Measurements from ENCODE around the gene USP35.
"Not testable (repeated sequence)": the region's sequence is repeated elsewhere in the genome, so short reads cannot be mapped to it uniquely, and the experiment has no call there.

Gene USP35

GRCh38 chr11:78216571-78217287, 28.0 kb downstream of the USP35 start:
- DNase-seq: no peak

DNA sequence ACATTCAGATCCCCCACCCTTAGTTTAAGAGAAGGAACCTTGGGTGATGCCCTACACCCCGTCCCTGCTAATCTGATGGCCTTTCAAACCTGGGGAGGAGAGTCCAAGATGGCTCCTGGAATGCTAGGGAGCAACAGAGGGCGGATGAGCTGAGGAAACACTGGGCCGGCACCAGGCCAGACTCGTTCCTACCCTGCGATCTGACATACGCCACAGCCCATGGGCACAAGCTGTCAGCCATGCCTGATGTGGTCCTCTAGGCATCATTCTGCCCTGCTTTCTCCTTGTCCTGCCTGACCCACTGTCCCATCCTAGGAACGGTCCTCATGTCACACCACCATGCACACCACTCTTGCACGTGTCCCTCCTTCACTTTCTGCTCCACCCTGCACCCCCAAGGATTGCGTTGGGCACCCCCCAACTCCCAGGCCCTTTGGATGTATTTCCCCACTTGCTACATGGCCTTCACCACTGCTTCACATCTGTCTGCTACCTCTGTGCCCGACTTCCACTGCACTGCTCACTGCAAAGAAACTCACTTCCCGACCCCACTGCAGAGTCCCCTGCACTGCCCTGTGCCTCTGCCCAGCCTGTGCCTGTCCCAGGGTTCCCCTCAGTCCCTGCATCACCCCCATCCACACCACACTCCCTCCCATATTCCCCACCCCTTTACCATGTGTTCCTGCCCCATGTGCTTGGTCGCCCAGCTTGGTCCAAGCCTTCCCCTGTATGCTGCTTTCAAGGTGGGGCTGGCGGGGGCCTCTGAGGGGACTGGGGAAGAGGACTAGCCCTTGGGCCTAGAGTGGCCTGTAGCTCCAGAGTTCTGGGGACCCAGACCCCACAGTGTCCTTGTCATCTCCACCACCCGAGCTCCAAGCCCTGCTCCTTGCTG, 29.2 kb downstream of the USP35 start:
- no peak for DNase-seq

DNA sequence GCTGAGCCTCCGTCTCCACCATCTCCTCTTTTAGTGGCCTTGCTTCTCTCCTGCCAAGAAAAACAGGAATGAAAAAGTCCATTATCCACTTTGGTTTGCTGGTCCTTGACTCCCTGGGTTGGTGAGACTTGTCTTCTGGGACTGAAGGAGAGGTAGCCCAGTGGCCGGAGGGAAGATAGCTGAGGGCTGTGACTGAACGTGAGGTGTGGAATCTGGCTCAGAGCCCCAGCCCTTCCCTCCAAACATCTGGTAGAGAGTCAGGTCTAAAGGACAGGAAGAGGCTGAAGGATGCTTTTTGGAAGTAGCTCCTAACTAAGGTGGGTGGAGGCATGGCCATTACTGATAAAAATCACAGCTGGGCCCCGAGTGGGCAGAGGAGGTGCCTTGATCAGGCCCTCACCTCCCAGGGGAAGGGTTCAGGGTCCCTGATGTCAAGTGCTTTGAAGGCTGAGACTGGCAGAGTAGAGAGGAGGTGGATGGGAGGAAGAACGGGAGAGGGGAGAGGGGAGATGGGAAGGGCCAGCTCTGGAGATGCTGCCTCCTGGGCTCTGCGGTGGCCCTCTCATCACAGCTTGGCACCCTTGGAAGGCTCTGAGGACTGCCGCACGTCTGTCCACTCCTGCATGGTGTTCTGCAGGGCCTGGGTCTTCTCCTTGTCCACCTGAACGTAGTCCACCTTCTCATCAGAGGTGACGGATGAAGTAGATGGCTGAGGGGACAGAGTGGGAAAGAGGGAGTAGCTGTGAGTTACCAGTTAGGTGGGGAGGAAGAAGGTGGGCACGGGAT, 30.2 kb downstream of the USP35 start:
- no peak for DNase-seq

GRCh38 chr11:78219493-78220217, 30.9 kb downstream of the USP35 start:
- no peak for DNase-seq

DNA sequence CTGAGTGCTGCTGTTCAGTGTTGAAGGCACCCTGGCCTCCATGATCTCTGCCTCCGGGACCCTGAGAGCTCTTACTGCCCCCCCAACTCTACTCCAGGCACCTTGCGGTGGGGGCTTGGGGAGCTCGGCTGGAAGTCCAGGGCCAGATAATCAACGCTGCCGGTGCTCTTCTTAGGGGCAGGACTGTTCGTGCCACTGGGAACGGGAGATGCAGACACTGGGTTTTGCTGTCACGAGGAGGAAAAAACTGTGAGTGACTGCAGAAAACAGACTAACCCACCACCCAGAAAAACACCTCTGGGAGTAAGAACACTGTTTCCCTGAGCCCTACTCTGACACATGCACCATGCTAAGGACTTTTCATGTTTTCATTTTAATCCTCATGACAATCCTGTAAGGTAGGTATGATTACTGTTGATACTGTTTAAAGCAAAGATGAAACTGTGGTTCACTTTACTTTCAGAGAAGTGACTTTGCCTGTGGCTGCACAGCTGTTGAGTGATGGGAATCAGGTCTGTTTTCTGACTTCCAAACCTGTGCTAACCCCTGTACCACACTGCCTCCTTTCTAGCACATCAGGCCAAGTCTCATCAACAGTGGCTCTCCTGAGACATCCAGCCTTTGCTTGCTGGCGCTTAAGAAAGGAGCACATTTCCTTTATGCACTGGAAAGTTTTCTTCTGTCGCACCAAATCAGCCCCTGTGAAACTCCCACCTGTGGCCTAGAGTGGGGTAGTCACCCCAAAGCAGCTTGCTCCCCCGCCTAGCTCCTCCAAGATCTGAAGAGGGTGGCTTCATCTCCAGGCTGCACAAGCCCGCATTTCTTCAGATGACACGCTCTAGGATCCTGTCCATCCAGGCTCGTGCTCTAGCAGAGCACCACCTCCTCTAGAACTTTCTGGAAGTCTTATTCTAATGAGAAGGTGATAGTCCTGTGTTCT, 31.8 kb downstream of the USP35 start:
- DNase-seq: no peak

- no peak for DNase-seq
Observed at GRCh38 chr11:78221396-78222315, 32.9 kb downstream of the USP35 start.

DNA sequence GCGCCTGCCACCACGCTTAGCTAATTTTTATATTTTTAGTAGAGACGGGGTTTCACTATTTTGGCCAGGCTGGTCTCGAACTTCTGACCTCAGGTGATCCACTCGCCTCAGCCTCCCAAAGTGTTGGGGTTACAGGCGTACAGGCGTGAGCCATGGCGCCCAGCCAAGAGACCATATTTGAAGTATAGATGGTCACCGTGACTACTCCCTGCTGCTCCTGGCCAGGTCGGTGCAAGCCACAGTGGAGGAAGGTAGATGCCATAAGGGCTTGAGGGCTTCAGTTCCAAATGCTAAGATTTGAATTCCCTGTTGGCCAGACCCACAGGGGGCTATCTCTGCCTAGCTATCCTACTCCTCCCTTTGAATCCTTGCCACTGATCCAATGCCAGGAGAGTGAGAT, 34.0 kb downstream of the USP35 start:
- DNase-seq: not testable (repeated sequence)

- no peak for DNase-seq
Observed at GRCh38 chr11:78223320-78223954, 34.7 kb downstream of the USP35 start.

DNA sequence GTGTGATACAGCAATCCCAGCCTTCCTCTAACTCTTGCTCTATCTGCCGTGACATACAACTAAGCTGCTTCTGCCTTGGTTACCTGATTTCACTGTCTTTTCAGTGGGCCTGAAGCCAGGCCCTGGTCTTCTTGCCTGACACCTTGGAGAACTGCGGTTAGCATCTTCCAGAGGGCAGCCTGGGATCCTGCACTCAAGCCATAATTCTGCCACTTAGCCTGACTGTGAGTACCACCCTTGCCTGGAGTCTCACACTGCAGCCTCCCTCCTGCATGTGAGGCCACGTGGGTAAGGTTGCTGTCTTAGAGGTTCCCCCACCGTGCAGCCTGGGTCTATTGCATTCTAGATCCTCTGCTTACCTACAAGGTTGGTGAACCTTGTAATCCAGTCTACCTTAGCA, 35.8 kb downstream of the USP35 start:
- no peak for DNase-seq

DNA sequence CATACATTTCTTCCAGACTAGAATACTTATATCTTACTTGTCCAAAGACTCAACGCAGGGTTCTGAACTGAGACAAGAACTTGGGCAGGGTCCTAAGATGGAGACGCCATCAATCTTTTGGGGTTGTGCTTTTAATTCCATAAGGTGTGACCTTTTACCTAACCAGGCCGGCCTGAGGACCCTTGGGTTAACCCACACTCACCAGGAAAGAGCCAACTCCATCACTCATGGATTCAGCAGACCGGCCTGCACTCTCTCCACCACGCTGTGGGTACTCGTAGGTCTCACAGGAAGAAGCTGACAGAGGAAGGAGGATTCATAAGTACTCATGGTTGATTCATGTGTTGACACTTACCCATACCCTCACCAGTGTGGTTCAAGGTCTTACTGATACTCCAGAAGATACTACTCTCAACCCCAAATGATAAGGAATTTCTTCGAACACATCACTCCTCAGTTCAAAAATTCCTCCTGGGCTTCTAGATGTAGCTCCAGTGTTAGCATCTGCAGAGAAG, 36.2 kb downstream of the USP35 start:
- no peak for DNase-seq

- no peak for DNase-seq
Observed at GRCh38 chr11:78226684-78227680, 38.3 kb downstream of the USP35 start.

GRCh38 chr11:78227921-78228320, 39.2 kb downstream of the USP35 start:
- no peak for DNase-seq

DNA sequence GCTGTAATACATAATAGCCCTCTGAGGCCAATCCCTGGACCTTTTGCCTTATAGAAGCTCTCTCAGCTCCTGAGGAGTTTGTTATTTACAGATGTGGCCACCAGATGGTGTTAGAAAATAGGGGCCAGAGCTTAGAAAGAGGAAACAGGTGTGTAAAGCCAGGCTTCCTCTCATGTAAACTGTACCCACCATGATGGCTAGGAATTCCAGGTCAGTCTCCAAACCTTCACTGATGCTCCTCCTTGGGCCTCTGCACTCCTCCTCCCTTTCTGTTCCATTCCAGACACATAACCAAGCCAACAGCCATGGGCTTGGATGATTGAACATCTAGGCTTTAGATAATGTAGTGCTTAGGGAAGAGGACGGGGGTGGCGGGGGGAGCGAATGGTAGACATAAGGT, 39.7 kb downstream of the USP35 start:
- DNase-seq: peak; percentile 74 to 76

DNA sequence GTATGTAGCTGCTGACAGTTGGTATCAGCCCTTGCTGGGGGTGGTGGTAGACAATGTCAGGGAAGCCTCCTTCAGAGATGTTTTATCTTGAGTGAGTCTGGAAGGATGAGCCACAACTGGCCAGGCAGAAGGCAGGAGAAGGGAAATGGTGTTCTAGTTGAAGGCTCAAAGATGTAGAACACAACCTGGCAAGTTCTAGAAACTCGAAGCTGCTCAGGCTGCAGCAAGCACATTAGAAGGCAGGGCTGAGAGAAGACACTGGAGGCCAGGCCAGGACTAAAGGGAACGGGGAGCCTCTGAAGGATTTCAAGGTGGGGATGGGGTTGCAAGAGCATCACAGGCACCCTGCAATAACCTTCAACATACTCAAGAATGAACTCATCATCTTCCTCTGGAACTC, 40.4 kb downstream of the USP35 start:
- no peak for DNase-seq

DNA sequence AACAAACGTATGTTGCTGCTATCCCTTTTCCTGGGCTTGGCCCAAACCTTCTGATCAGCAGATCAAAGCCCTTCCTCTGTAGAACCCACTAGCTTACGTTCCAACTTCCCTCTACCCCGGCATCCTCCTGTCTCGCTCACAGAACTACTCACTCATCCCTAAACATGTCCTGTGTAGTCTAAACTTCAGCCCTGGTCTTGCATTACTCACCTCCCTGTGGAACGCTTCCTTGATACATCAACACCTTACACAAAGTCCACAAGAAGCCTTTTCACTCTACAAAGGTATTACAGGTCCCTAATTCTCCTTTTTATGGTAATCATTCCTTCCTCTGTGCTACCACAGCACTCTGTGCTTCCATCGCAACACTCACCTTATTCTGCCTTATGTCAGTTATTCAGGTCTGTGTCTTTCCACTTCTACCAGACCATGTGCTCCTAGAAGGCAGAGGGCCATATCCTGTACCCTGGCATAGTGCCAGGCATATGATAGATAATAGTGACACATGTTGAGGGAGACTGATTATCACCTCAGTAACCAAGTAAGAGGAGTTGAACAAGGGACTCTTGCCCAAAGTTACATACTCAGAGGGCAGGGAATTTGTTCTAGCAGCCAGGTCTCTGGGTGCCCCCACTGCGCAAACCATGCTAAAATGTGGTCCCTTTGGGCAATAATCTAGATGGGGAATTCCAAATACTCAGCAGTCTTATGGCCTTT, 41.6 kb downstream of the USP35 start:
- DNase-seq: peak in 1 of 2 experiments; percentile 1

GRCh38 chr11:78231962-78232501, 43.3 kb downstream of the USP35 start:
- no peak for DNase-seq

DNA sequence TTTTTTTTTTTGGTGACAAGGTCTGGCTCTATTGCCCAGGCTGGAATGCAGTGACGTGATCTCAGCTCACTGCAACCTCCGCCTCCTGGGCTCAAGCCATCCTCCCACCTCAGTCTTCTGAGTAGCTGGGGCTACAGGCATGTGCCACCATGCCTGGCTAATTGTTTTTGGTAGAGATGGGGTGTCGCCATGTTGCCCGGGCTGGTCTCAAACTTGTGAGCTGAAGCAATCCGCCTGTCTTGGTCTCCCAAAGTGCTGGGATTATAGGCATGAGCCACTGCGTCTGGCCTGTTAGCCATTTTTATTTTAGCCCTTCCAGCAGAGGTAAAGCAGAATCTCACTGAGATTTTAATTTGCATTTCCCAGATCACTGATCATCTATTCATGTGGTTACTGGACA, 44.3 kb downstream of the USP35 start:
- not testable (repeated sequence) for DNase-seq

All from SHP77 (cell line).